Skeletal muscle cell (primary cell): ENCODE results near the gene ERCC2.
A peak's percentile ranks its signal among the peaks of the same experiment; 100 is the strongest.

Experiments
- DNase-seq: peaks from one replicate; pipeline ENCODE4 v3.0.0-alpha.2; 2010; ENCODE audit warnings: low read depth
- H3K4me3 ChIP-seq: 2 replicates; pipeline ENCODE4 v1.5.1; 2011; ENCODE audit warnings: low read depth, mild to moderate bottlenecking, control low read depth, low read length, moderate library complexity

Gene ERCC2

GRCh38 chr19:45403272-45403671 is 32.9 kb upstream of the ERCC2 start:
- no peak for DNase-seq
- H3K4me3 ChIP-seq = no peak overlapping the region

- no peak for DNase-seq
- no peak overlapping the region for H3K4me3 ChIP-seq
These were observed 32.1 kb upstream of the ERCC2 start for GRCh38 chr19:45402298-45403061.

- DNase-seq = no peak
- no peak overlapping the region for H3K4me3 ChIP-seq
These were observed 31.4 kb upstream of the ERCC2 start for GRCh38 chr19:45401815-45402214.

GRCh38 chr19:45400192-45400591 is 29.8 kb upstream of the ERCC2 start:
- DNase-seq = no peak
- no peak overlapping the region for H3K4me3 ChIP-seq

GRCh38 chr19:45395821-45396617 is 25.6 kb upstream of the ERCC2 start:
- H3K4me3 ChIP-seq = no peak overlapping the region
- no peak for DNase-seq

- H3K4me3 ChIP-seq = no peak overlapping the region
- no peak for DNase-seq
These were observed 21.7 kb upstream of the ERCC2 start for GRCh38 chr19:45391871-45392665.

- H3K4me3 ChIP-seq = no peak overlapping the region
- DNase-seq = no peak
These were observed 21.0 kb upstream of the ERCC2 start for GRCh38 chr19:45391346-45391745.

GRCh38 chr19:45385392-45386221 is 15.2 kb upstream of the ERCC2 start:
- H3K4me3 ChIP-seq = no peak overlapping the region

GRCh38 chr19:45382426-45382825 is 12.1 kb upstream of the ERCC2 start:
- H3K4me3 ChIP-seq = no peak overlapping the region
- no peak for DNase-seq

More at GRCh38 chr19:45385392-45386221, 15.2 kb upstream of the ERCC2 start:
- no peak for DNase-seq

- no peak for DNase-seq
These were observed 9.7 kb upstream of the ERCC2 start for GRCh38 chr19:45380107-45380506.

GRCh38 chr19:45376045-45376724 is 5.8 kb upstream of the ERCC2 start:
- peak; percentile 75 for DNase-seq
- H3K4me3 ChIP-seq = no peak overlapping the region

More at GRCh38 chr19:45380107-45380506, 9.7 kb upstream of the ERCC2 start:
- no peak overlapping the region for H3K4me3 ChIP-seq

- H3K4me3 ChIP-seq = no peak overlapping the region
- DNase-seq = no peak
These were observed 1.5 kb downstream of the ERCC2 start for GRCh38 chr19:45368737-45369340.

GRCh38 chr19:45368127-45368526 is 2.2 kb downstream of the ERCC2 start:
- no peak for DNase-seq
- no peak overlapping the region for H3K4me3 ChIP-seq

- H3K4me3 ChIP-seq = no peak overlapping the region
- no peak for DNase-seq
These were observed 5.7 kb downstream of the ERCC2 start for GRCh38 chr19:45364696-45365095.

GRCh38 chr19:45363861-45364459 is 6.4 kb downstream of the ERCC2 start:
- no peak for DNase-seq
- H3K4me3 ChIP-seq = no peak overlapping the region

- no peak for DNase-seq
- H3K4me3 ChIP-seq = no peak overlapping the region
These were observed 8.1 kb downstream of the ERCC2 start for GRCh38 chr19:45362291-45362690.

- no peak for DNase-seq
These were observed 8.8 kb downstream of the ERCC2 start for GRCh38 chr19:45361608-45362007.

More at GRCh38 chr19:45361608-45362007, 8.8 kb downstream of the ERCC2 start:
- no peak overlapping the region for H3K4me3 ChIP-seq
